ENCODE data around the gene ZNF800. TPM values are rescaled to one million over a fixed set of nuclear protein-coding genes. Genes with fewer than 3 reads are reported as not detected.
A peak's percentile ranks its signal among the peaks of the same experiment; 100 is the strongest.

ZNF800 gene
- total and polyA plus RNA-seq, 10 donors: 8.8 to 54.0 (median 41.1) TPM

DNA sequence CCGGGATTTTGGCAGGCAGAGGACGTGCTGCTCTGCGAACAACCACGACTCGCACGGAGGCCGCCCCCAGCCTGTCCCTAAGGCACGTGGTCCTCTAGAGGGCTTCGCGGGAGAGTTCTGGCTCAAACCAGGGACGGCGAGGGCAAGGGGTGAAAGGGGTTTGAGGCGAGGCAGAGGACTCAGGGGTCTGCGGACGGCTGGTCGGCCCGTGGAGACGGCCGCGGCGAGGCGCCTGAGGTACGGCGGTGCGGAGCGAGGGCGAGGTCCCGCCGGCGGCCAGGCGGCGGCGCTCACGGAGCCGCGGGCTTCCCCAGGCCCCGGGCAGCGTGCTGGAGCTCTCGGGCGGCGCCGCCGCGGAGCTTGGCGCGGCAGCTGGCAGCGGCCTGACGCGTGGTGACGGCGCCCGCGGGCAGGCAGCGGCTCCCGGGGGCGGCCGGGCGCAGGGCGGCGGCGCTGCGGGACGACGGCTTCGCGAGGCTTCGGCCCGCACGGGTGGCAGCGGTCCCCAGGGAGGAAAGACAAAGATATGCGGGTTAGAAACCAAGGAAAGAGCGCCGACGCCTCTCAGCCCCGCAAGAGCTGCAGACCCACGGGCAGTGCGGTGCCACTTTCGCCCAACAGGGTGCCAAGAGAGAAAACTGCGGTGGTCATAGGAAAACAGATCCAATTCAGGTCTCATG, 44.8 kb downstream of the ZNF800 start:
- intact Hi-C loops (cut with DNase I; ENCODE audit: low total_unique reads): no loop called here
- Histone ChIP-seq H3K9me3 (peaks cover 0 to 8% (median 3%) of the 10 kb centered on the region in 8 donors), H3K27me3 (replicated peaks in 1 of 7) (peaks cover 0 to 3% (median 0%) of the 10 kb centered on the region in 7 donors), H3K4me1 (peaks cover 0 to 17% (median 5%) of the 10 kb centered on the region in 6 donors), H3K27ac (no peak overlapping the region), H3K36me3 (peaks cover 0 to 3% (median 0%) of the 10 kb centered on the region in 6 donors), H3K4me3 (peak overlapping the region in 7 of 8 donors; percentile 13 to 62 (median 23))
- TF ChIP-seq CTCF (IDR thresholded peaks at IDR 0.05 in 8 of 11, conservative IDR thresholded peaks at IDR 0.05 in 3 of 11) (peak in 9 of 11 experiments; percentile 26 to 76 (median 65)), POLR2AphosphoS5 (IDR thresholded peaks at IDR 0.05) (peak in 2 of 3 donors; percentile 58 to 75), POLR2A (IDR thresholded peaks at IDR 0.05) (no peak)
- DNase-seq: peak; percentile 94
- 4 to 6% (median 5%) methylated on average over 36 to 79 of the region's 79 CpGs for WGBS, 5 donors

GRCh38 chr7:127346575-127347256, 45.8 kb downstream of the ZNF800 start:
- Histone ChIP-seq H3K4me1 (peaks cover 0 to 17% (median 5%) of the 10 kb centered on the region in 6 donors), H3K9me3 (peaks cover 0 to 18% (median 7%) of the 10 kb centered on the region in 8 donors), H3K4me3 (no peak overlapping the region), H3K27me3 (replicated peaks in 1 of 7) (peaks cover 0 to 3% (median 0%) of the 10 kb centered on the region in 7 donors), H3K27ac (no peak overlapping the region), H3K36me3 (no peaks in the 10 kb centered on the region)
- intact Hi-C loops (cut with DNase I; ENCODE audit: low total_unique reads): no loop called here
- no peak for DNase-seq
- 85 to 91% (median 88%) methylated on average over 9 of the region's 9 CpGs for WGBS, 5 donors
- TF ChIP-seq CTCF (IDR thresholded peaks at IDR 0.05 in 8 of 11, conservative IDR thresholded peaks at IDR 0.05 in 3 of 11): no peak
- TF ChIP-seq POLR2AphosphoS5 (IDR thresholded peaks at IDR 0.05): peak in 1 of 3 donors; percentile 31

DNA sequence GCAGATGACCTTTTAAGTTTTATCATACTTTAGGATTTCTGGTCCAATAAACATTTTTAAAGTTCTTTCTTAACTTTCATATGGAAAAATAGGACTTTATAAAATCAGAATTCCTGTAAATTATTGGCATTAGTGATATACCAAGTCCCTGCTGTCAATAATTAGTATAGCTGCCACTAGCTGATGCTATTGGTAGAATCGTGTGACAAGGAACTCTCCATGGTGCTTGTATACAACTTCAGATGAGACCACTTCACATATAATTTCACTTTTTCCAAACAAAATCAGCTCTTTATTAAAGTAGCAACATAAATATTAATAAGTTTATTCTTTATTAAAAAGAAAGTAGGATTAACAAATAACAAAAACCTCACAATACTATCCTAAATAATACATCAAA, 49.9 kb downstream of the ZNF800 start:
- H3K4me1 ChIP-seq: peaks cover 0 to 8% (median 4%) of the 10 kb centered on the region in 6 donors
- peaks cover 0 to 2% (median 0%) of the 10 kb centered on the region in 7 donors for H3K27me3 ChIP-seq (replicated peaks in 1 of 7)
- intact Hi-C loops (cut with DNase I; ENCODE audit: low total_unique reads): no loop called here
- H3K9me3 ChIP-seq: peaks cover 0 to 19% (median 7%) of the 10 kb centered on the region in 8 donors
- H3K36me3 ChIP-seq: no peaks in the 10 kb centered on the region
- no peak overlapping the region for H3K27ac ChIP-seq
- 72 to 86% (median 81%) methylated on average over 1 of the region's 1 CpG for WGBS, 5 donors
- no peak overlapping the region for H3K4me3 ChIP-seq
- DNase-seq: no peak
- TF ChIP-seq POLR2AphosphoS5 (IDR thresholded peaks at IDR 0.05) (no peak), CTCF (IDR thresholded peaks at IDR 0.05 in 8 of 11, conservative IDR thresholded peaks at IDR 0.05 in 3 of 11) (no peak), POLR2A (IDR thresholded peaks at IDR 0.05) (no peak)

GRCh38 chr7:127338122-127338521, 54.4 kb downstream of the ZNF800 start:
- Histone ChIP-seq H3K9me3 (peaks cover 0 to 14% (median 7%) of the 10 kb centered on the region in 8 donors), H3K36me3 (no peaks in the 10 kb centered on the region), H3K27ac (no peak overlapping the region), H3K4me3 (no peak overlapping the region), H3K4me1 (no peaks in the 10 kb centered on the region), H3K27me3 (replicated peaks in 1 of 7) (peaks cover 0 to 5% (median 0%) of the 10 kb centered on the region in 7 donors)
- 63 to 87% (median 68%) methylated on average over 1 of the region's 1 CpG for WGBS, 5 donors
- no peak for TF ChIP-seq CTCF (IDR thresholded peaks at IDR 0.05 in 8 of 11, conservative IDR thresholded peaks at IDR 0.05 in 3 of 11)
- DNase-seq: no peak
- intact Hi-C loops (cut with DNase I; ENCODE audit: low total_unique reads): no loop called here

Data from spleen (tissue), 11 donors.